Stimulated activated CD8-positive, alpha-beta memory T cell treated with anti-CD3 and anti-CD28 coated beads, Interleukin-4, amount 100 ng/mL, for 1 hour (primary cell): ENCODE data around the gene TNRC6C.
"Not testable (repeated sequence)": the region's sequence is repeated elsewhere in the genome, so short reads cannot be mapped to it uniquely, and the experiment has no call there.

Experiments
- DNase-seq, 2 donors: peaks; one replicate each; pipeline ENCODE4 v3.0.0-alpha.2; 2020; ENCODE audit warnings: low read depth in 2 of 2, low spot score in 1 of 2

TNRC6C gene

GRCh38 chr17:78133971-78134898 lies 175.7 kb downstream of the TNRC6C start:
- peak in 1 of 2 donors; percentile 62 for DNase-seq

- DNase-seq: no peak
These were observed 176.4 kb downstream of the TNRC6C start for GRCh38 chr17:78134899-78135385.

GRCh38 chr17:78135858-78136500 lies 177.5 kb downstream of the TNRC6C start:
- DNase-seq: no peak

GRCh38 chr17:78137392-78138203 lies 179.1 kb downstream of the TNRC6C start:
- DNase-seq: no peak

GRCh38 chr17:78138204-78139060 lies 179.9 kb downstream of the TNRC6C start:
- DNase-seq: no peak

- not testable (repeated sequence) for DNase-seq
These were observed 181.3 kb downstream of the TNRC6C start for GRCh38 chr17:78139861-78140168.

- DNase-seq: peak; percentile 74 to 85
These were observed 181.9 kb downstream of the TNRC6C start for GRCh38 chr17:78140169-78141051.

GRCh38 chr17:78141437-78142118 lies 183.1 kb downstream of the TNRC6C start:
- DNase-seq: no peak

- DNase-seq: no peak
These were observed 183.8 kb downstream of the TNRC6C start for GRCh38 chr17:78142119-78142861.

- no peak for DNase-seq
These were observed 185.0 kb downstream of the TNRC6C start for GRCh38 chr17:78143214-78144146.

- DNase-seq: no peak
These were observed 185.7 kb downstream of the TNRC6C start for GRCh38 chr17:78144147-78144719.

- DNase-seq: no peak
These were observed 186.5 kb downstream of the TNRC6C start for GRCh38 chr17:78144736-78145641.

- DNase-seq: no peak
These were observed 188.0 kb downstream of the TNRC6C start for GRCh38 chr17:78146471-78146869.

- no peak for DNase-seq
These were observed 188.4 kb downstream of the TNRC6C start for GRCh38 chr17:78146881-78147280.

- DNase-seq: no peak
These were observed 189.0 kb downstream of the TNRC6C start for GRCh38 chr17:78147315-78147998.
